ENCODE measurements around the gene TFAP2A.

GRCh38 chr6:10434235-10434634 lies 19.4 kb upstream of the TFAP2A start:
- TF ChIP-seq CTCF (IDR thresholded peaks at IDR 0.05 in 2 of 3, conservative IDR thresholded peaks at IDR 0.05 in 1 of 3; ENCODE audit: control insufficient read depth in 2 of 3, extremely low read depth in 1 of 3, insufficient read depth in 1 of 3, low read depth in 3 of 3, low read length in 3 of 3) (no peak), JUNB (IDR thresholded peaks at IDR 0.05) (no peak), YY1 (IDR thresholded peaks at IDR 0.05; ENCODE audit: low read depth, low read length) (no peak), KDM1A (IDR thresholded peaks at IDR 0.05; ENCODE audit: borderline replicate concordance) (no peak)
